ENCODE measurements around the gene ASB2. TPM values are rescaled to one million over a fixed set of nuclear protein-coding genes. Genes with fewer than 3 reads are reported as not detected.

The ASB2 gene
- total RNA-seq, 1 donor from 2014 or later = 24.1 TPM

- TF ChIP-seq POLR2AphosphoS5 (IDR thresholded peaks at IDR 0.05; ENCODE audit: insufficient read depth in 1 of 2, low read depth in 1 of 2) = no peak
- TF ChIP-seq POLR2A (IDR thresholded peaks at IDR 0.05) = no peak
- TF ChIP-seq CTCF (IDR thresholded peaks at IDR 0.05) = no peak
- intact Hi-C loops (cut with DNase I) = no loop called here
- H3K4me1 ChIP-seq = peaks cover 17% of the 10 kb centered on the region
- DNase-seq (ENCODE audit: extremely low spot score in 2 of 2) = no peak
- no peaks in the 10 kb centered on the region for H3K27me3 ChIP-seq
- no peak overlapping the region for H3K4me3 ChIP-seq
- no peaks in the 10 kb centered on the region for H3K9me3 ChIP-seq
- H3K36me3 ChIP-seq = no peaks in the 10 kb centered on the region
- peak overlapping the region; percentile 5 for H3K27ac ChIP-seq
Measured at GRCh38 chr14:93958567-93959238, 17.7 kb downstream of the ASB2 start.

- no peak overlapping the region for H3K27ac ChIP-seq
Measured at GRCh38 chr14:93957751-93958566, 18.4 kb downstream of the ASB2 start.

GRCh38 chr14:93957333-93957710 is 19.0 kb downstream of the ASB2 start:
- H3K27me3 ChIP-seq = no peaks in the 10 kb centered on the region
- H3K9me3 ChIP-seq = no peaks in the 10 kb centered on the region
- TF ChIP-seq POLR2A (IDR thresholded peaks at IDR 0.05) (no peak), CTCF (IDR thresholded peaks at IDR 0.05) (no peak)
- DNase-seq (ENCODE audit: extremely low spot score in 2 of 2) = no peak
- no peaks in the 10 kb centered on the region for H3K36me3 ChIP-seq
- H3K4me3 ChIP-seq = no peak overlapping the region
- intact Hi-C loops (cut with DNase I) = no loop called here
- peaks cover 17% of the 10 kb centered on the region for H3K4me1 ChIP-seq
- no peak overlapping the region for H3K27ac ChIP-seq

More at GRCh38 chr14:93957751-93958566, 18.4 kb downstream of the ASB2 start:
- TF ChIP-seq POLR2A (IDR thresholded peaks at IDR 0.05) (no peak), CTCF (IDR thresholded peaks at IDR 0.05) (no peak), POLR2AphosphoS5 (IDR thresholded peaks at IDR 0.05; ENCODE audit: insufficient read depth in 1 of 2, low read depth in 1 of 2) (no peak)
- no peak overlapping the region for H3K4me3 ChIP-seq
- H3K9me3 ChIP-seq = no peaks in the 10 kb centered on the region
- peaks cover 17% of the 10 kb centered on the region for H3K4me1 ChIP-seq
- intact Hi-C loops (cut with DNase I) = no loop called here
- no peaks in the 10 kb centered on the region for H3K36me3 ChIP-seq
- DNase-seq (ENCODE audit: extremely low spot score in 2 of 2) = no peak
- no peaks in the 10 kb centered on the region for H3K27me3 ChIP-seq

GRCh38 chr14:93956514-93957332 is 19.6 kb downstream of the ASB2 start:
- intact Hi-C loops (cut with DNase I) = no loop called here
- no peak overlapping the region for H3K27ac ChIP-seq
- no peaks in the 10 kb centered on the region for H3K27me3 ChIP-seq
- H3K9me3 ChIP-seq = no peaks in the 10 kb centered on the region
- no peak overlapping the region for H3K4me3 ChIP-seq
- DNase-seq (ENCODE audit: extremely low spot score in 2 of 2) = no peak
- peaks cover 17% of the 10 kb centered on the region for H3K4me1 ChIP-seq
- TF ChIP-seq CTCF (IDR thresholded peaks at IDR 0.05) = no peak
- no peak for TF ChIP-seq POLR2A (IDR thresholded peaks at IDR 0.05)
- no peak for TF ChIP-seq POLR2AphosphoS5 (IDR thresholded peaks at IDR 0.05; ENCODE audit: insufficient read depth in 1 of 2, low read depth in 1 of 2)
- H3K36me3 ChIP-seq = no peaks in the 10 kb centered on the region
